Activated CD8-positive, alpha-beta memory T cell treated with anti-CD3 and anti-CD28 coated beads, Interleukin-2, amount 50 U/mL, for 24 hours (primary cell): ENCODE data around the gene DMD.

Source experiments
- DNase-seq: peaks from one replicate; pipeline ENCODE4 v3.0.0-alpha.2; 2020; ENCODE audit errors: extremely low read depth

DMD gene

GRCh38 chrX:31233941-31234496, 1977.3 kb downstream of the DMD start:
- DNase-seq, result no peak

GRCh38 chrX:31232506-31232905, 1978.8 kb downstream of the DMD start:
- DNase-seq, result no peak

GRCh38 chrX:31228909-31229308, 1982.4 kb downstream of the DMD start:
- DNase-seq, result no peak

GRCh38 chrX:31228415-31228832, 1982.9 kb downstream of the DMD start:
- DNase-seq, result no peak

GRCh38 chrX:31227250-31227649, 1984.1 kb downstream of the DMD start:
- DNase-seq, result no peak

- DNase-seq, result no peak
Measured at GRCh38 chrX:31225819-31226218, 1985.5 kb downstream of the DMD start.

GRCh38 chrX:31224381-31225012, 1986.9 kb downstream of the DMD start:
- DNase-seq, result no peak

GRCh38 chrX:31223817-31224216, 1987.5 kb downstream of the DMD start:
- DNase-seq, result no peak

- no peak for DNase-seq
Measured at GRCh38 chrX:31222946-31223345, 1988.4 kb downstream of the DMD start.

- no peak for DNase-seq
Measured at GRCh38 chrX:31219174-31219573, 1992.2 kb downstream of the DMD start.

- no peak for DNase-seq
Measured at GRCh38 chrX:31217084-31217483, 1994.3 kb downstream of the DMD start.

- no peak for DNase-seq
Measured at GRCh38 chrX:31215277-31215815, 1996.0 kb downstream of the DMD start.

- no peak for DNase-seq
Measured at GRCh38 chrX:31213941-31214340, 1997.4 kb downstream of the DMD start.

GRCh38 chrX:31212856-31213748, 1998.2 kb downstream of the DMD start:
- no peak for DNase-seq

GRCh38 chrX:31209005-31209628, 2002.2 kb downstream of the DMD start:
- no peak for DNase-seq

- DNase-seq, result no peak
Measured at GRCh38 chrX:31201503-31201902, 2009.8 kb downstream of the DMD start.

GRCh38 chrX:31200430-31200829, 2010.9 kb downstream of the DMD start:
- no peak for DNase-seq

GRCh38 chrX:31199840-31200114, 2011.6 kb downstream of the DMD start:
- DNase-seq, result no peak

GRCh38 chrX:31199056-31199839, 2012.1 kb downstream of the DMD start:
- no peak for DNase-seq

- DNase-seq, result no peak
Measured at GRCh38 chrX:31190221-31190975, 2021.0 kb downstream of the DMD start.
